Measurements from ENCODE around the gene RNF223. TPM values are rescaled to one million over a fixed set of nuclear protein-coding genes. Genes with fewer than 3 reads are reported as not detected.
"Not testable (repeated sequence)": the region's sequence is repeated elsewhere in the genome, so short reads cannot be mapped to it uniquely, and the experiment has no call there.

Gene RNF223
- total RNA-seq, 4 donors from 2014 or later: 9.4 to 19.5 (median 10.5) TPM

DNA sequence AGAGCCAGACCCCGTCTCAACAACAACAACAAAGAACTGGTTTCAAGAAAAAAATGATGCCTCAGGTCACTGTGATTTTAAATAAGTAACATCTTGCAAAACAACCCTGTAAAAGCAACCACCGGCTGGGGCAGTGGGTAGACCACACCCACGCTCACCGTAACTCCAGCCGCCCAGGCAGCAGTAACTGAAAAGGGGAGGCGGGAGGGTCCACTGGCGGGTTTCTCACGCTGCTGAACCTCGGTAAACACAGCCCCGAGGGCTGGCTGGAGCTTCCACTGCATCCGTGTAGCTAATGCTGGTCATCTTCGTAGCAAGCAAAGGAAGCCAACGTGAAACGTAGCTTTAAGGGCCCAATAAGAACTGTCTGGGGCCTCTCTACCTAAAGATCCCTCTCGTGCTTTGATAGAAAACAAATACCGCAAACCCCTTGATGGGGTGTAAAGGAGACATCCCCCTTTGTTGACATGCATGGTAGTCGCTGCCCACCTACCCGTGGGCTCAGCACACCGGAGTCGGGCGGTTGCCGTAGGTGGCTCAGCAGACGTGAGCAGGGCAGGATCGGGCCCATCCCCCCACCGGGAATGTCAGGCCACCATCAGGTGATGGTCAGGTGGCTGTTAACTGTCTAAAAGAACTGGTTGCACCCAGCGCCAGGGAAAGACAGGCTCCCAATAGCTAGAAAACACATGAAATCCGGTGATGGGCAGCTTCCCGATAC is 37.6 kb upstream of the RNF223 start:
- no peak for TF ChIP-seq POLR2A (IDR thresholded peaks at IDR 0.05)
- TF ChIP-seq, protein P1, sequence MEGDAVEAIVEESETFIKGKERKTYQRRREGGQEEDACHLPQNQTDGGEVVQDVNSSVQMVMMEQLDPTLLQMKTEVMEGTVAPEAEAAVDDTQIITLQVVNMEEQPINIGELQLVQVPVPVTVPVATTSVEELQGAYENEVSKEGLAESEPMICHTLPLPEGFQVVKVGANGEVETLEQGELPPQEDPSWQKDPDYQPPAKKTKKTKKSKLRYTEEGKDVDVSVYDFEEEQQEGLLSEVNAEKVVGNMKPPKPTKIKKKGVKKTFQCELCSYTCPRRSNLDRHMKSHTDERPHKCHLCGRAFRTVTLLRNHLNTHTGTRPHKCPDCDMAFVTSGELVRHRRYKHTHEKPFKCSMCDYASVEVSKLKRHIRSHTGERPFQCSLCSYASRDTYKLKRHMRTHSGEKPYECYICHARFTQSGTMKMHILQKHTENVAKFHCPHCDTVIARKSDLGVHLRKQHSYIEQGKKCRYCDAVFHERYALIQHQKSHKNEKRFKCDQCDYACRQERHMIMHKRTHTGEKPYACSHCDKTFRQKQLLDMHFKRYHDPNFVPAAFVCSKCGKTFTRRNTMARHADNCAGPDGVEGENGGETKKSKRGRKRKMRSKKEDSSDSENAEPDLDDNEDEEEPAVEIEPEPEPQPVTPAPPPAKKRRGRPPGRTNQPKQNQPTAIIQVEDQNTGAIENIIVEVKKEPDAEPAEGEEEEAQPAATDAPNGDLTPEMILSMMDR (IDR thresholded peaks at IDR 0.05): no peak

DNA sequence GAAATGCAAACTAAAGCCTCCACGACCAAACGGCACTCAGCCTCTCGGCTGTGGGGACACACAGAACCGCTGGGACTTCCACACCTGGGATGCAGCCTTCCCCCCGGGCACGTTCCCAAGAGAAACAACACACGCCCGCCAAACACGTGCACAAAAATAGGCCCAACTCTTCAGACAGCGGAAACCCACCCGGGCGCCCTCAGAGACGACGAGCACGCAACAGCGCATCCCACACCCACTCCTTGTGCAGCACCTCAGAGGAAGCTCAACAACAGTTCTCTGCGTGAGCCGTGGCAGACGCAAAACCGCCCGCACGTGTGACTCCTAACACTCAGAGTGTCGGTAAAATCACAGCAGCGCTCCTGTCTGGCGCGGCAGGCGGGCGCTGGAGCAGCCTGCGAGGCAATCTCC is 36.5 kb upstream of the RNF223 start:
- H3K4me3 ChIP-seq (ENCODE audit: low read depth, poor library complexity, severe bottlenecking): no peak overlapping the region
- intact Hi-C loops (cut with DNase I; ENCODE audit: low total_unique reads): no loop called here
- no peak for TF ChIP-seq POLR2A (IDR thresholded peaks at IDR 0.05)
- WGBS, 2 donors: 85% methylated on average over 28 to 29 of the region's 29 CpGs
- DNase-seq (ENCODE audit: low spot score in 2 of 2): no peak

More for the DNA sequence above, 37.6 kb upstream of the RNF223 start:
- intact Hi-C loops (cut with DNase I; ENCODE audit: low total_unique reads): no loop called here
- no peak for DNase-seq (ENCODE audit: low spot score in 2 of 2)
- 94 to 95% methylated on average over 28 of the region's 28 CpGs for WGBS, 2 donors
- no peak overlapping the region for H3K4me3 ChIP-seq (ENCODE audit: low read depth, poor library complexity, severe bottlenecking)

DNA sequence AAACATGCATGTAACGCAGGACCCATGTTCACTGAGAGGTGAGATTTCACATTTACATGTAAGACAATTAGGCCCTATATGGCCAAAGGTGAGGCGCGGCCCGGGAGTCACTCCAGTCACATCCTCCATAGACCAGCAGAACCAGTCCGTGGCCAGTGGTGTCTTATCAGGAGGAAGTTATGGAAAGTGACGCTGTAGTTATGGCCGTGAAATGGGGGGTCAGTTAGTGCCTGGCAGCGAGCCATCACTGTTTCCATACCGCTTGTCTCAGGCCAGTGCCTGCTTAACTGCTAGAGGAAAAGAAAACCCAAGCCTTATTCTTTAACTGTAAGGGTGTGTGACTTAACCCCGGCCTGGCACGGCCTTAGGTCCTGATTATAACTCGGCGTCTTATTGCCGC is 35.6 kb upstream of the RNF223 start:
- no peak for TF ChIP-seq POLR2A (IDR thresholded peaks at IDR 0.05)
- TF ChIP-seq, protein P1 (IDR thresholded peaks at IDR 0.05): no peak
- no peak overlapping the region for H3K4me3 ChIP-seq (ENCODE audit: low read depth, poor library complexity, severe bottlenecking)
- WGBS, 2 donors: 86% methylated on average over 14 of the region's 14 CpGs
- no peak for DNase-seq (ENCODE audit: low spot score in 2 of 2)
- intact Hi-C loops (cut with DNase I; ENCODE audit: low total_unique reads): no loop called here

DNA sequence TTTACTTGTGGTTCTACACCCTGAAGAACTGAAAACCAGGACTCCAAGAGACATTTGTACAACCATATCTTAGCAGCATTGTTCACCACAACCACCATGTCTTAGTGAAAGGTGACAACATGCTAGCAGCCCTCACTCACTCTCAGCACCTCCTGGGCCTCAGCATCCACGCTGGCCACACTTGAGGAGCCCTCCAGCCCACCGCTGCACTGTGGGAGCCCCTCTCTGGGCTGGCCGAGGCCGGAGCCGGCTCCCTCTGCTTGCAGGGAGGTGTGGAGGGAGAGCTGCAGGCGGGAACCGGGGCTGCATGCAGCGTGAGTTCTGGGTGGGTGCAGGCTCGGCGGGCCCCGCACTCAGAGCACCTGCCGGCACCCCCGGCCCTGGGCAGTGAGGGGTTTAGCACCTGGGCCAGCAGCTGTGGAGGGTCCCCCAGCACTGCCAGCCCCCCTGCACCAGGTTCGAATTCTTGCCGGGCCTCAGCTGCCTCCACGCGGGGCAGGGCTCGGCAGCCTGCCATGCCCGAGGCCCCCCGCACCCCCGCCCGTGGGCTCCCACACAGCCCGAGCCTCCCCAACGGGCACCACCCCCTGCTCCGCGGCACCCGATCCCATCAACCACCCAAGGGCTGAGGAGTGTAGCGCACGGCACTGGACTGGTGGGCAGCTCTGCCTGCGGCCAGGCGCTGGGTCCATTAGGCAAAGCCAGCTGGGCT is 32.6 kb upstream of the RNF223 start:
- no peak for DNase-seq (ENCODE audit: low spot score in 2 of 2)
- intact Hi-C loops (cut with DNase I; ENCODE audit: low total_unique reads): no loop called here
- TF ChIP-seq, protein P1 (IDR thresholded peaks at IDR 0.05): no peak
- TF ChIP-seq POLR2A (IDR thresholded peaks at IDR 0.05): no peak
- no peak overlapping the region for H3K4me3 ChIP-seq (ENCODE audit: low read depth, poor library complexity, severe bottlenecking)
- WGBS, 2 donors: 96 to 97% methylated on average over 21 to 22 of the region's 31 CpGs

DNA sequence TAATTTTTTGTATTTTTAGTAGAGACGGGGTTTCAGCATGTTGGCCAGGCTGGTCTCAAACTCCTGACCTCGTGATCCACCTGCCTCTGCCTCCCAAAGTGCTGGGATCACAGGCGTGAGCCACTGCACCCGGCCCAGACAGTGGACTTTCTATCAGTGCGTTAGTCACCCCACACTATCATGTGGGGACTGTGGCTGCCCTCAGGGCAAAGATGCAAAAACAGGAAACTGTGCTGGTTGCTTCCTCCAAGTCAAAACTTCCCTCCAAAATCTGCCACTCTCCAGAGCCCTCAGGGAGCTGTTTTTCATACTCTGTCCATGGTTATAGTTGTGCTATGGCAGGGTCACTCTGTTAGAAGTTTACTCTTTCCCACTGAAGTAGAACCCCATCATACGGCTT is 30.0 kb upstream of the RNF223 start:
- H3K4me3 ChIP-seq (ENCODE audit: low read depth, poor library complexity, severe bottlenecking); DNase-seq (ENCODE audit: low spot score in 2 of 2); intact Hi-C loops (cut with DNase I; ENCODE audit: low total_unique reads): not testable (repeated sequence)
- WGBS, 2 donors: 80 to 83% methylated on average over 6 of the region's 6 CpGs

DNA sequence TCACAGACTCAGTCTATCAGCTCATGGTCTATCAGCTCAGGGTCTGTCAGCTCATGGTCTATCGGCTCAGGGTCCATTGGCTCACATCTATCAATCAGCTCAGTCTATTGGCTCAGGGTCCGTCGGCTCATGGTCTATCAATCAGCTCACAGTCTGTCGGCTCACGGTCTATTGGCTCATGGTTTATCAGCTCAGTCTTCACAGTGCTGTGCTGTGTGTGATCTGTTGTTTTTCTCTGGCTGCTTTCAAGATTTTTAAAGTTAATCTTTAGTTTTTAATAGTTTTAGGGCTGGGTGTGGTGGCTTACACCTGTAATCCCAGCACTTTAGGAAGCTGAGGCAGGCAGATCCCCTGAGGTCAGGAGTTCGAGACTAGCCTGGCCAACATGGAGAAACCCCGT is 27.4 kb upstream of the RNF223 start:
- TF ChIP-seq POLR2A (IDR thresholded peaks at IDR 0.05): no peak
- TF ChIP-seq, protein P1 (IDR thresholded peaks at IDR 0.05): no peak
- peak in 1 of 2 donors; percentile 43 for DNase-seq (ENCODE audit: low spot score in 2 of 2)
- no peak overlapping the region for H3K4me3 ChIP-seq (ENCODE audit: low read depth, poor library complexity, severe bottlenecking)
- 88 to 96% methylated on average over 7 of the region's 7 CpGs for WGBS, 2 donors
- intact Hi-C loops (cut with DNase I; ENCODE audit: low total_unique reads): no loop called here

Data from lower leg skin (tissue), 4 donors.